GM18499 (cell line): ENCODE measurements around the gene CD40.
"Not testable (repeated sequence)": the region's sequence is repeated elsewhere in the genome, so short reads cannot be mapped to it uniquely, and the experiment has no call there.

Experiments
- ATAC-seq: cut with Tn5 transposase; IDR thresholded peaks from one replicate; pipeline ENCODE4 v1.9.1; 2021; ENCODE audit warnings: moderate number of reproducible peaks; ENCODE audit not compliant: insufficient read depth, unreplicated experiment

The CD40 gene

GRCh38 chr20:46091622-46092535, 26.2 kb upstream of the CD40 start:
- ATAC-seq = not testable (repeated sequence)

DNA sequence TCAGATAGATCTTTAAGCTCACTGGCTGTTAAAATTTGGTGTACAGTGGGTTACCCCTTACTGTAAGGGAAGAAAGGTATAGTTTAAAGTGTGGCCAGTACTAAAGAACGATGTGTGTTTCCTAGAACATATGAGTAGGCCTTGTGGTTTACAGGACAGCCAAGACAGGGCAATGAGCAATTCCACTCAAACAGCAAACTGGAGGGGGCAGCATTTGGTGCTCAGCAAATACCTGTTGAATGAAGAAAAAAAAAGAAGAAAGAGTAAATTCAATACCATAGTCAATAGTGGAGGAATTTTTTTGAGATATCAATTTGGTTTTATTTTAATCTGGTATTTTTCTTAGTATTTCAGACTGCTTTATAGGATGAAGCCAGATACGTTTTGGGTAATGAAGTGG, 24.6 kb upstream of the CD40 start:
- no peak for ATAC-seq

DNA sequence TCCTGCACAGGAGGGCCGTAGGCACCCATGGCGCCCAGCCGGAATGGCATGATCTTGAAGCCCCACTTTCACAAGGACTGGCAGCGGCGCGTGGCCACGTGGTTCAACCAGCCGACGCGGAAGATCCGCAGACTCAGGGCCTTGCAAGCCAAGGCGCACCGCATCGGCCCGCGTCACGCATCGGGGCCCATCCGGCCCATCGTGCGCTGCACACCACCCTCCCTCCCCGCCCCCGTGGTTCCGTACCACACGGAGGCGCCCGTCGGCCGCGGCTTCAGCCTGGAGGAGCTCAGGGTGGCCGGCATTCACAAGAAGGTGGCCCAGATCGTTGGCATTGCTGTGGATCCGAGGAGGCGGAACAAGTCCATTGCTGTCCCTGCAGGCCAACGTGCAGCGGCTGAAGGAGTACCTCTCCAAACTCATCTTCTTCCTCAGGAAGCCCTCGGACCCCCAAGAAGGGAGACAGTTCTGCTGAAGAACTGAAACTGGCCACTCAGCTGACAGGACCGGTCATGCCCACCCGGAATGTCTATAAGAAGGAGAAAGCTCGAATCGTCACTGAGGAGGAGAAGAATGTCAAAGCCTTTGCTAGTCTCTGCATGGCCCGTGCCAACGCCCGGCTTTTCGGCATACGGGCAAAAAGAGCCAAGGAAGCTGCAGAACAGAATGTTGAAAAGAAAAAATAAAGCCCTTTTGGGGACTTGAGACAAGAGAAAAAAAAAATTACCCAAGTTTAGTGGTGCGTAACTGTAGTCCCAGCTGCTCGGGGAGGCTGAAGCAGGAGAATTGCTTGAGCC, 18.4 kb upstream of the CD40 start:
- no peak for ATAC-seq

DNA sequence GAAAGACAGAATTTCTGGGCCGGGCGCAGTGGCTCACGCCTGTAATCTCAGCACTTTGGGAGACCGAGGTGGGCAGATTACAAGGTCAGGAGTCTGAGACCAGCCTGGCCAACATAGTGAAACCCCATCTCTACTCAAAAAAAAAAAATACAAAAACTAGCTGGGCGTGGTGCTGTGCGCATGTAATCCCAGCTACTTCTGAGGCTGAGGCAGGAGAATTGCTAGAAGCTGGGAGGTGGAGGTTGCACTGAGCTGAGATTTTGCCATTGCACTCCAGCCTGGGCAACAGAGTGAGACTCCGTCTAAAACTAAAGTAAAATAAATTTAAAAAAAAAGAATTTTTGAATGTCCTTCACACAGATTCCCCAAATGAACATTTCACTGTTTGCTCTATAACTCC, 17.7 kb upstream of the CD40 start:
- ATAC-seq = not testable (repeated sequence)

- ATAC-seq = no peak
Observed at GRCh38 chr20:46100988-46101387, 17.1 kb upstream of the CD40 start.

DNA sequence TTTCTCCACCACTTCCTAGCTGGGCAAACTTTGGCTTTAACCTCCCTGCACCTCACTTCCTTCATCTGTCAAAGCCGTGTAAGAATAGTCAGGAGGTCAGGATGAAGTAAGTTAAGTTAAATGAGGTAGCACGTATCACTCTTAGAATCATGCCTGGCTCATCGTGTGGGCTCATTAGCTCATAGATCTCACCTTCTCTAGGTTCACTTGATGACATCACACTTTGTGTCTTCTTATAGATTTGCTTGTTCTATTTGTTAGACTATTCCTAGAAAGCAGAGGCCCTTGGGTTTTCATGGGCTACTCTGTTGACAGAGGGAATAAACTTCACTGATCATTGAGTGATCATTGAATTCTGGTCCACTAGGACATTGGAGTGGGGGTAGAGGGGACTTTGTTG, 16.2 kb upstream of the CD40 start:
- ATAC-seq = no peak

DNA sequence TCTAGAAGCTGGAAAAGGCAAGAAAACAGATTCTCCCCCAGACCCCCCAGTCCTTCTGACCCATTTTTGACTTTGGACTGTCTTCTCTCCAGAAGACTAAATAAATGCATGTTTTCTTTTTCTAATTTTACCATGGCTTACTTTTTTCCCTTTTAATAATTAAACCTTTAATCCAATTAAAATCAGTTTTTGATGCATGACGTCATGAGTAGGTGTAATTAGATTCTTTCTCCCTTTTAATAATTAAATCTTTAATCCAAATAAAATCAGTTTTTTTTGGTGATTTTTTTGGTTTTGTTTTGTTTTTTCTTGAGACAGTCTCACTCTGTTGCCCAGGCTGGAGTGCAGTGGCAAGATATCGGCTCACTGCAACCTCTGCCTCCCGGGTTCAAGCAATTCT, 15.2 kb upstream of the CD40 start:
- ATAC-seq = no peak

DNA sequence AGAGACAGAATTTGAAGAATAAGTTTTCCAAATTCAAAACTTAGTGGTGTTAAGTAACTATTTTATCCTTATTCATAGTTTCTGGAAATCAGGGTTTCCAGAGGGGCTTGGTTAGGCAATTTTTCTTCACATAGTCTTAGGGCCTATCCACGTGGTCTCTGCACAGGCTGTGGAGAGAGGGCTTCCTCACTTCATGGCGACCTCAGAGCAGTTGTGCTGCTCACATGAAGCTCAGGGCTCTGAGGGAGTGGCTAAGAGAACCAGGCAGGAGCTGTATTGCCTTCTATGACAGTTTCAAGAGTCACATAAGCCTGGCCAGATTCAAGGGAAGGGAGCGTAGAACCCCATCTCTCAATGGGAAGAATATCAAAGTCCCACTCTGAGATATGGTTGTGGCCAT, 13.9 kb upstream of the CD40 start:
- no peak for ATAC-seq

DNA sequence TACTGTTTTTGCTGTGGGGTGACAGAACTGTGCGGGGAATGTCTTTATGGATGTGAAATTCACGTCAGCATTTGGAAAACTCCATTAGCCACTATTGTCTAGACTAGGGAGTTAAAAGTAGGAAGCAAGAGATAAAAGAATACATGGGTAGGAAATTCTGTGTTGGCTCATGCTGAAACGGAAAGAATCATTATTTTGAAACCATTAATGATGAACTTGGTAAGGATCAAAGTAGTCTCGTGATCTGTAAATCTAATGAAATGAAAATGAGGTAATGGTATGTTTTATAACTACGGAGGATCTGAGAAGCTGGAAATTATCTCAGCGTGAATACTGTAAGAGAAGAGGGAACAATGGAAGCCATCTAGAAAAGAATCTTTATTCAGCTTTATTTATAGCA, 11.1 kb upstream of the CD40 start:
- no peak for ATAC-seq

DNA sequence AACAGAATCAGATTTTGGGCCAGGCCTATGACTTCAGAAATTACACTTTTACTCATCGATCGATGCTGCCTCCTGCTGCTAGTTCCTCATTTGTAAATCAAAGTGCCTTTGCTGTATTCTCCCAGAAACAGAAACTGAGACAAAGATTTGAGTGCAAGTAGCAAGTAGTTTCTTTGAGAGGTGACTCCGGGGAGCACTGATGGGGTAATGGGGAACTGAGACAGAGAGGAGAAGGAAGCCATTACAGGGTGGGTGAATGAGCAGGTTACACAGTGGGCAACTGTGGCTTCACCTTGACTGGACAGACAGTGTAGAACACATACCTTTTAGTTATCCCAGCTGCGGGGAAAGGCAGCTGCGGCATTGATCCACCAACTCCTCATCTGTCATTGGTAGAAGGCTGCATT, 9.7 kb upstream of the CD40 start:
- peak; percentile 64 for ATAC-seq

DNA sequence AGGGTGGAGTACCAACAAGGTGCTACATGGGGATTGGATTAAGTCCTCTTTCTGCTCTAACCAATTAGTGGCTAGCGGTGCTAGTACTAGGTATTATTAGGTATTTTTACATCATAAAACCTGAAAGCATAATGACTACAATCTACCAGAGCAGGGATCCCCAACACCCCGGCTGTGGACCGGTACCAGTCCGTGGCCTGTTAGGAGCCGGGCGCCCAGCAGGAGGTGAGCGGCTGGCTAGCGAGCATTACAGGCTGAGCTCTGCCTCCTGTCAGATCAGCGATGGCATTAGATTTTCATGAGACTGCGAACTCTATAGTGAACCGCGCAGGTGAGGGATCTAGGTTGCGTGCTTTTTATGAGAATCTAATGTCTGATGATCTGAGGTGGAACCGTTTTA, 9.1 kb upstream of the CD40 start:
- no peak for ATAC-seq

- no peak for ATAC-seq
Observed at GRCh38 chr20:46111028-46111835, 6.9 kb upstream of the CD40 start.

DNA sequence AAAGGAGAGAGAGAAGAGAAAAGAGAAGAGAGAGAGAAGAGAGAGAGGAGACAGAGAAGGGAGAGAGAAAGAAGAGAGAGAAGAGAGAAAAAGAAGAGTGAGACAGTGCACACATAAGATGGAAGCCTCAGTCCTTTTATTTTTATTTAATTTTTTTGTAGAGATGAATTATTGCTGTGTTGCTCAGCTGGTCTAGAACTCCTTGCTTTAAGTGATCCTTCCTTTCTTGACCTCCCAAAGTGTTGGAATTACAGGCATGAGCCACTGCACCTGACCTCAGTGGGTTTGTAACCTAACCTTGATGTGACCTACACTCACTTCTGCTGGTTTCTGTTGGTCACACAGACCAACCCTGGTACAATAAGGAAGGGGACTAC, 6.3 kb upstream of the CD40 start:
- no peak for ATAC-seq

DNA sequence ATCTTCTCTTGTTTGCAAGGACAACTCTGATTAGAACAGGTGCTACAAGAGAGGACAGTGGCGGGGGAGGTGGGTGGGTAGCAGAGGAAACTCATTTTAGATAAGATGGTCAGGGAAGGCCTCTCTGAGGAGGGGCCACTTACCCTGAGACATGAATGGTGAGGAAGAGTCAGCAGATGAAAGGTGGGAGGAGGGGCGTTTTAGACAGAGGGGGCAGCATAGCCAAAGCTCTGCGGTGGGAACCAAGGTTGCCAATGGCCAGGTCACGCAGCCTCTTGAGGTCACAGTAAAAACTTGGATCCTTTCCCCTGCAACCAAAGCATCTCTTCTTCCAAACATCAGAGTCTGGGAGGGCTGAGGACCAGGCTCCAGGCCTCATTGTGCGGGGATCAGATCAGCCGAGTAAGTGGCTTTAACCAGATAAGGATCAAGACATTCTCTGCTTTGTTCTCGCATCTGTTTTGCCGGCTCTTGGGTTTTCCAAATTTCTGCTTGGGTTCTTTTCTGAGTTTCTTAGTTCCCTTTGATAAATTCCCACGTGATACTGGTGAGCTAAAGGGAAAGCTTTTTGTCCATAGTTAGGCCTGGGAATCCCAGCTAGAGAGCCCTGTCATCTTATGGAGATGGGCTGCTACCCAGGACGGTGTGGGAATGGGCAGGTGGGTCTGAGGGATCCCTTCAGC, 5.5 kb upstream of the CD40 start:
- no peak for ATAC-seq

- no peak for ATAC-seq
Observed at GRCh38 chr20:46113113-46113470, 5.0 kb upstream of the CD40 start.

GRCh38 chr20:46114449-46114848, 3.7 kb upstream of the CD40 start:
- no peak for ATAC-seq

- ATAC-seq = no peak
Observed at GRCh38 chr20:46118481-46119020, 437 bp downstream of the CD40 start.

DNA sequence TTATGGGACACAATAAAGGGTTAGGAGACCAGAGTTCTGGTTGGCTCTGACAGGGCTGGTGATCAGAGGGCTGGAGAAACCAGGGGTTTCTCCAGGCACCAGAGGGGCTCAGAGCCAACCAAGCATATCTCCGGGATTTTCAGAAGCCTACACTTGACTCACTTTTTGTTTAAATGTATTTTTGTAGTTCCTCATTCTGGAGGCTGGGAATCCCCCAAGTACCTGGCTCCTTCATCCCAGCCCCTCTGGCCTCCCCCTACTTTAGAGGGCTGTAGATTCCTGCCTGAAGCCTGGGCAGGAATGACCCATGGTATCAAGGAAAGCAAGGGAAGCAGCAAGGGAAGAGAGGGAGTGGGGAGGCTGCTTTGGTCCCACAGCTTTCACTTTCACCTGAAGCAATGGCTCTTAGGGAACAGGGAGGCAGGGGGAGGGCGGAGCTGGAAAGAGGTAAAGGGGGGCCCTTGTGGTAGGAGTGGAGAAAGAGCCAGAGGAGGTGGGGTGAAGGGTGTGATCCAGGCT, 973 bp downstream of the CD40 start:
- ATAC-seq = no peak

GRCh38 chr20:46119547-46119946, 1.4 kb downstream of the CD40 start:
- ATAC-seq = no peak

DNA sequence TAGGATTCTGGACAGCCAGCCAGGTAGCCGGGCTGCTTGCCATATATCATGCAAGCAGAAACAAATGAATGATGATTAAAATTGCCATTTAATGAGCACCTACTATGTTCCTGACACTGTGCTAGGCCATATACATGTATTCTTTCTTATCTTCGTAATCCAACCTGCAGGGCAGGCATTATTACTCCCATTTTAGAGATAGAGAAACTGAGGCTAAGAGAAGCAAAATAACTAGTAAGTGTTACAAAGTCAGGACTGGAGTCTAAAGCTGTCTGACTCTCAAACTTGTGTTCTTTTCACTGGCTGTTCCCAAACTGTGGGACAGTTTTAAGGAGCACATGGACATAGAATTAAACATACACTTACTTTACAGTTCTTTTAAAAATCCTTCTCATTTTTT, 2.0 kb downstream of the CD40 start:
- ATAC-seq = no peak
